CD4-positive, alpha-beta T cell treated with Interleukin-4 for 1 hour (primary cell): ENCODE results near the gene PDK2.

Source experiments
- DNase-seq, 2 donors: peaks; one replicate each; pipeline ENCODE4 v3.0.0-alpha.2; 2020 to 2022

The PDK2 gene

GRCh38 chr17:50102164-50102991 lies 7.2 kb downstream of the PDK2 start:
- no peak for DNase-seq

DNA sequence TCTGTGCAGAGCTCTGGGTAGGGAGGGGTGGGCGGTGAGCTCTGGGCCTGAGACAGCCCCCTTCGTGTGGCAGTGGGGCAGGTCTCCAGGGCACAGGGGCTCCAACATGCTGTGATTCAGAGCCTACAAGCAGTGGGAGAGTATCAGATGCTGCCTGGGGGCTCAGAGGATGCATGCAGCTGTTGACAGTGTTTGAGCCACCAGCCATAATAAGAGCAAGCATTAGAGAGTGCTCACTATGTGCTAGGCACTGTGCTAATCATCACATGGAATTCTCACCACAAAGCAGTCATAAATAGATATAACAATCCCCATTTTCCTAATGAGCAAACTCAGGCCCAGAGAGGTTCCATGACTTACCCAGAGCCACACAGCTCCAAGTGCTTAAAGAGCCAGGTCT lies 8.1 kb downstream of the PDK2 start:
- no peak for DNase-seq

GRCh38 chr17:50103941-50104340 lies 8.8 kb downstream of the PDK2 start:
- DNase-seq, result no peak

GRCh38 chr17:50105811-50106210 lies 10.7 kb downstream of the PDK2 start:
- DNase-seq, result no peak

DNA sequence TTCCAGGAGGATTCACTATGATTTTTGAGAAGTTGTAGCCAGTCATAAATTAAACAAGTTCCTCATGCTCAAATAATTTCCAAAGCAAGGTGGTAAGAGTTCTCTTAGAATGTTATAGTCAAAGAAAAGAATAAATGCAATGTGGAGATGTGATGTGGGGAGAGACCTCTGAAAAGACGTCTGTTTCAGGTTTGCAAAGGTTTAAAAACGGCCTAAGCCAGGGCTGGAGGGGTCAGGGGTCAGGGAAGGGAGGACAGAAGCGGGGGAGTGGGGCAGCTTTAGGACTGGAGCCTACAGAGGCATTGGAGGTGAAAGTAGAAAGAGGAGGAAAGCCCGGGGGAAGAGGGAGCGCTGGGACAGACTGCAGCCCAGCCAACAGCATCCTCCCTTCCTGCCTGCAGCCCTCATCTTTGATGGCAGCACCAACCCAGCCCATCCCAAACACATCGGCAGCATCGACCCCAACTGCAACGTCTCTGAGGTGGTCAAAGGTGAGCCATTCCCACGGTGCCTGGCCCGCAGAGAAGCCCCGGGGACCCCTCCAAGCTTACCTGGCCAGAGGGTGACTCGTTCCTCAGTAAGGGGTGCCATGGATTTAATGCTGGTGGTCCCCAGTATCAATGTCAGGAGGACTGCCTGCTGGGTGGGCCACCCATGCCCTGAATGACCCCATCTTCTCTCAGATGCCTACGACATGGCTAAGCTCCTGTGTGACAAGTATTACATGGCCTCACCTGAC lies 11.4 kb downstream of the PDK2 start:
- DNase-seq, result no peak

GRCh38 chr17:50107790-50108414 lies 12.8 kb downstream of the PDK2 start:
- DNase-seq, result no peak

DNA sequence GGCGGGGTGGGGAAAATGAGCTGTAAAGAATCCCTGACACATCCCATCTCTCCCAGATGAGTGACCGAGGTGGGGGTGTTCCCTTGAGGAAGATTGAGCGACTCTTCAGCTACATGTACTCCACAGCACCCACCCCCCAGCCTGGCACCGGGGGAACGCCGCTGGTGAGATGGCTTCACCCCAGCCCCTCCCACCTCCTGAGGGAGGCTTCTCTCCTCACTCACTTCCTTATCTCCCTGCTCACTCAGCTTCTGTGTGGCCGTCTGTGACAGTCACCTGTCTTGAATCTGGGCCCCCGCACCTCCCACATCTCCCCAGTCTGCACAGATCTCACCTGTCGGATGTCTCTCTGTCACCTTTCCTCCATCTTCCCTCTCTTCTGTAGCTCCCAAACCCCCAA lies 13.4 kb downstream of the PDK2 start:
- no peak for DNase-seq

GRCh38 chr17:50109207-50109606 lies 14.1 kb downstream of the PDK2 start:
- DNase-seq, result no peak

DNA sequence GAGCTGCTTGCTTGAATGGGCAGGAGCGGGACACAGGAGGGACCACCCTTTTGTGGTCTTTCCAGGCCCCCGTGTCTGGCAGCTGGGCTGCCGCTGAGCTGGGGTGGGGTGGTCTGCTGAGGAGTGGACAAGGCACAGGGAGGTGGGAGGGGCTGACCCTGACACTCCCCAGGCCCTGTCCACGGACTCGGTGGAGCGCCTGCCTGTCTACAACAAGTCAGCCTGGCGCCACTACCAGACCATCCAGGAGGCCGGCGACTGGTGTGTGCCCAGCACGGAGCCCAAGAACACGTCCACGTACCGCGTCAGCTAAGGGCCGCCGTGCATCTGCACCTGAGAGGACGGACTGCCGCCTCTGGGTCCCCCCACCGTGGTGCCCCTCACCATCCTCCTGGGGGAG lies 14.6 kb downstream of the PDK2 start:
- DNase-seq, result no peak

GRCh38 chr17:50110591-50111349 lies 15.6 kb downstream of the PDK2 start:
- DNase-seq, result no peak

DNA sequence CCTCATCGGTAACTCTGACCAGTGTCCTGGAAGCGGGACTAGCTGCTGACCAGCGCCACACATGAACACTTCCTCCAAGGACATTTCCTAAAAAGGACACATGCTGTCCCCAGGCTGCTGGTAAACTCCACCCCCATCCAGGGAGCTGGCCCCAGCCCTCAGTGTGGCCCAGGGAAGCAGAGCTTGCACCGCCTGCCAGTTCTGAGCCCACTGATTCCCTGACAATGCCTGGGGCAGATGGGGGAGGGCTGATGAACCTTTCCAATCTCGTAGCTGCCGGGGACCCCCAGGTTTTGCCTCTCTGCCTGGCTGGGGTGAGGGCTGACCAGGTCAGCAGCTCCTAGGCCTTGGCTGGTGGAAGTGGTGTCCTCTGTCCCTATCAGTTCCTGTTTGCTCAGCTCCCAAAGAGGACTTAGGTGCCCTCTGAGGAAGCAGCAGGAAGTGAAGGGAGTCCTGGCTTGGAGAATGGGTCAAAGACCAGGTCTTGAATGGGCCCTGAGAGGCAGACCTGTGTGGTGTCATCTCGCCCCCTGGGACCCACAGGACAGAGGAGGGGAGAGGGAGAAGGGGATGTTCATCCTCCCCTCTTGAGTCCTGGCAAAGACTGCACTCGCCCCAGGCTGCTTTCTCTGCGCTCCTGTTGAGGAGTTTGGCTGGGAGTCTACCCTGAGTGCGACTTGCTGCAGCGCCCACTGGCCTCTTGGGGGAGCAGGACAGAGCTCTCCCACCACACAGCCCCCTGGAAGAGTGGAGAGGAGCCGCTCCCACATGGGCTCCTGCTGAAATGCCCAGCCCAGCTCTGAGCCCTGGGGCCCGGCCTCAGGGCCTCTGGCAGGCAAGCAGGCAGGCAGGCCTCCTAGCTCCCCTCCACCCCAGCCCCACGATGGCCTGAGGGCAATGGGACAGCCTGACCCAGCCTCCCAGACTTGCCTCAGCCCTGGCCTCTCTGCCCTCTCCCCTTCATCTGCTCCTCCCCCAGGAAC lies 16.8 kb downstream of the PDK2 start:
- DNase-seq, result no peak

DNA sequence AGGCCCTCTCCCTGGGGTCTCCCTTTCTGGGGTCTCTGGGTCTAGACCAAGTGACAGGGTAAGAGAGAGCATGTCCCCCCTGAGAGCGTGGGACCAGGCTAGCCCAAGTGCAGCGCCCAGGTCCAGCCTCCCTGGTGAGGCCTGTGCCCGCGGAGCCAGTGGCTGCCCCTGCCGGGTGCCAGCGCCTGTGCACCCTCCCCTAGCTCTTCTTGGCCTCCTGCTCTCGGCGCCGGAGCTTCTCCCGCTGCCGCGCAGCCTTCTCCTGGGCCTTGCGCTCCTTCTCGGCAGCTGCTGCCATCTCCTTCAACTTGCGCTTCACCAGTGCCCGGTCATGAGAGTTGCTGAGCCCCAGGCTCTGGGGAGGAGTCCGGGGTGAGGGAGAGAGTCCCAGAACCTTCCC lies 17.5 kb downstream of the PDK2 start:
- DNase-seq, result no peak

- DNase-seq, result no peak
Measured at GRCh38 chr17:50113624-50114320, 18.6 kb downstream of the PDK2 start.

DNA sequence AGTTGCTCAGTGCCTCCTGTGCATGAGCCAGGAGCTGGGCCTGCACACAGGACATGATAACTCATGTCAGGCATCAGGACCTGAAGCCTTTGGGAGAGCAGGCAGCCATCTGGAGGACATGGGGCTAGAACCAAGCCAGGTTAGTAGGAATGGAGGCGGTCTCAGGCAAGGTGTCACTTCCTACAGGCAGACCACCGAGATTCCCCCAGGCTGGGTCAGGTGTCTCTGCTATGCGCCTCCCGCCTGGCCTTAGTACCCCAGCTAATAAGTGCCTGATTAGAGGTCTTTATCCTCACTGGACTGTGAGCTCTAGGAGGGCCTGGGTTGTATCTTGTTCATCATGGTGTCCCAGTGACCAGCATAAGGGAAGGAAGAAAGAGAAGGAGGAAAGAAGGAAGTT lies 19.2 kb downstream of the PDK2 start:
- DNase-seq, result no peak

GRCh38 chr17:50114849-50115357 lies 19.8 kb downstream of the PDK2 start:
- peak; percentile 46 to 59 for DNase-seq

- no peak for DNase-seq
Measured at GRCh38 chr17:50115756-50116155, 20.6 kb downstream of the PDK2 start.

DNA sequence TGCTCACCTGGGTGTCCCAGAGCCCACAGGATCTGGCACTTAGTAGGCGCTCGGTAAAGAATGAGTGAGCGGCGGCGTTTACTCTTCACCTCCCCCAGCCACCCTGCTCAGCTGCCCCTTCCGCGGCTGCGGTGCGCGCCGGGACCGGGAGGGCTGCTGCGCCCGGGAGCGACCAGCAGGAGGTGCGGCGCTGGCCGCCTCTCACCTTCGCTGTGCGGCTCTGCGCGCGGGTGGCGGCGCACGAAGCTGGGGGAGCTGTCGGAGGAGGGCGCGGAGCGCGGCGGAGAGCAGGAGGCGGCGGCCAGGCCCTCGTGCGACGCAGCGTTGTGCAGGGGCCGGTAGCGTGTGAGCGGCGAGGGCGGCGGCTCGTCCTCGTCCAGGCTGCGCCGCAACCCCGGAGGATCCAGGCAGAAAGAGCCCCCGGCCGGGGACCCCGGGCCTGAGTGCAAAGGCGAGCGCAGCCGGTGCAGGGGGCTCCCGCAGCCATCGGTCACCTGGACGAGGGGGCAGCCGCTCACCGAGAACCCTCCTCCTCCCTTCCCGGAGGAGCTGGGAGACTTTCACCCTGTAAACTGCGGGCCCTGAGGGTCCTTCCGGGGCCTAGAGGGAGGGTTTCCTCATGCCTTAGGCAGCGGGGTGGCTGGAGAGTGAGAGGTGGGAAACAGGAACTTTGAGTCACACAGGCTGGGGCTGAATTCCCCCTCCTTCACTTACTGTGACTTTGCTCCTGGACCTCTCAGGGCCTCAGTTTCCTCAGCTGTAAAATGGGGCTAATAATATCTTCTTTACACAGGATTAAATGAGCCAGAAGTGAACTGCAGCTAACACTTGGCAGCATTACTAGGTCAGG lies 22.3 kb downstream of the PDK2 start:
- DNase-seq, result peak; percentile 58 to 60

DNA sequence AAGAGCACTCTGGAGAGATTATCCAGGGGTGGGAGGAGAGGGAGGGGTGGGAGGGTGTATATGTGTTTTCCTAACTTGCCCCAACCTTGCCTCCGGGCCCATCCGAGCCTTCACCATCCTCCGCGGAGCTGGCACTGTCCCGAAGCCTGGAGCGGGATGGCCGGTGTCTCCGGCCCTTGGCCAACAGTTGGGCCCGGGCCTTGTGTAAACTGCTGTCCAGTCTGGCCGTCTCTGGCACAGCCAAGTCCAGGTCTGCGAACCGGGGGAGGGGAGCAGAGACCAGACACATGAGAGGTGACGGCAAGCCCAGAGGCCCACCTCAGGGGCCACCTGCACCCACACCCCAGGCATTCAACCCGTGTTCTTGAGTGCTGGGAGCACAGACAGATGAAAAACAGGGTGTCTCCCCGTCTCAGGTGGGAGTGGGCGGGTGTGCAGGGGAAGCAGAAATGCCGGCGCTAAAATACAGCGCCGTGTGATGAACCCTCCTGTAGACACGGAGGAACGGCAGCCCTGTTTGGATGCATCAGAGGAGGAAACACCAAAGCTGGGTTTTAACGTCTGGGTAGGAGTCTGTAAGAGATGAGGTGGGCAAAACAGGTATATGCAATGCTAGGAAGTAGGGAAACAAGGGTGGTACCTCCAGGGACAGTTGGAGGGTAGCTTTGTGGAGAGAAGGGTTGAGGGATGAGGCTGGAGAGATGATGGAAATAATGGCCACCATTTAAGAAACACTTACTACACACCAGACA lies 23.1 kb downstream of the PDK2 start:
- DNase-seq, result no peak

GRCh38 chr17:50118828-50119218 lies 23.7 kb downstream of the PDK2 start:
- DNase-seq, result no peak
